ENCODE results near the gene MEDAG. TPM values are rescaled to one million over a fixed set of nuclear protein-coding genes. Genes with fewer than 3 reads are reported as not detected.

Gene MEDAG
- total and polyA plus RNA-seq, 2 experiments from 2014 or later: 0.06 TPM; not detected in 1

GRCh38 chr13:30927595-30927994, 21.5 kb downstream of the MEDAG start:
- TF ChIP-seq, protein P1, sequence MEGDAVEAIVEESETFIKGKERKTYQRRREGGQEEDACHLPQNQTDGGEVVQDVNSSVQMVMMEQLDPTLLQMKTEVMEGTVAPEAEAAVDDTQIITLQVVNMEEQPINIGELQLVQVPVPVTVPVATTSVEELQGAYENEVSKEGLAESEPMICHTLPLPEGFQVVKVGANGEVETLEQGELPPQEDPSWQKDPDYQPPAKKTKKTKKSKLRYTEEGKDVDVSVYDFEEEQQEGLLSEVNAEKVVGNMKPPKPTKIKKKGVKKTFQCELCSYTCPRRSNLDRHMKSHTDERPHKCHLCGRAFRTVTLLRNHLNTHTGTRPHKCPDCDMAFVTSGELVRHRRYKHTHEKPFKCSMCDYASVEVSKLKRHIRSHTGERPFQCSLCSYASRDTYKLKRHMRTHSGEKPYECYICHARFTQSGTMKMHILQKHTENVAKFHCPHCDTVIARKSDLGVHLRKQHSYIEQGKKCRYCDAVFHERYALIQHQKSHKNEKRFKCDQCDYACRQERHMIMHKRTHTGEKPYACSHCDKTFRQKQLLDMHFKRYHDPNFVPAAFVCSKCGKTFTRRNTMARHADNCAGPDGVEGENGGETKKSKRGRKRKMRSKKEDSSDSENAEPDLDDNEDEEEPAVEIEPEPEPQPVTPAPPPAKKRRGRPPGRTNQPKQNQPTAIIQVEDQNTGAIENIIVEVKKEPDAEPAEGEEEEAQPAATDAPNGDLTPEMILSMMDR (IDR thresholded peaks at IDR 0.05; ENCODE audit: low read depth, low read length): no peak

DNA sequence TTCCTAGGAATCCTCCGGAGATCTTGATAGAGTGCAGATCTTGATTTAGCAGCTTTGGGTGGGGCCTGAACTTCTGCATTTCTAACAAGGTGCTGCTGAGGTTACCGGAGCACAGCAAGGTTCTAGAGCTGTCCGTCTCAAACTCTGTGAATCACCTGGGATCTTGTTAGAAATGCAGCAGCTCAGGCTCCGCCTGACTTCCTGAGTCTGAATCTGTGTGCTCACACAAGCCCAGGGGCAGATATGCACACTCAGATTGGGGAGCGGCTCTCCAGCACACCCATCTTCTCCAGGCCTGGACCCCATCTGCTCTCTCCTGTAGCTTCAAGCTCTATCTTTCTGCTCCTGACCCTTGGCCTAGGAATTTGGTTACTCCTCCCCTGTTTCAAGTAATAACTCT, 22.9 kb downstream of the MEDAG start:
- Histone ChIP-seq H3K36me3 (no peaks in the 10 kb centered on the region), H3K27me3 (peaks cover 26% of the 10 kb centered on the region), H3K4me3 (no peak overlapping the region), H3K27ac (no peak overlapping the region), H3K9me3 (ENCODE audit: low read depth) (no peaks in the 10 kb centered on the region), H3K4me1 (ENCODE audit: low read depth) (no peaks in the 10 kb centered on the region)
- TF ChIP-seq, protein P1 (IDR thresholded peaks at IDR 0.05; ENCODE audit: low read depth, low read length): no peak
- DNase-seq (ENCODE audit: low read depth in 1 of 2, low spot score in 1 of 2): no peak

More at GRCh38 chr13:30927595-30927994, 21.5 kb downstream of the MEDAG start:
- H3K4me1 ChIP-seq (ENCODE audit: low read depth): no peaks in the 10 kb centered on the region
- no peak overlapping the region for H3K27ac ChIP-seq
- peaks cover 17% of the 10 kb centered on the region for H3K27me3 ChIP-seq
- DNase-seq (ENCODE audit: low read depth in 1 of 2, low spot score in 1 of 2): no peak
- H3K4me3 ChIP-seq: no peak overlapping the region
- H3K9me3 ChIP-seq (ENCODE audit: low read depth): no peaks in the 10 kb centered on the region
- no peaks in the 10 kb centered on the region for H3K36me3 ChIP-seq

- TF ChIP-seq, protein P1 (IDR thresholded peaks at IDR 0.05; ENCODE audit: low read depth, low read length): peak; percentile 40
- Histone ChIP-seq H3K4me1 (ENCODE audit: low read depth) (no peaks in the 10 kb centered on the region), H3K27ac (no peak within 1 kb of the TSS), H3K4me3 (no peak within 1 kb of the TSS), H3K27me3 (peaks cover 26% of the 10 kb centered on the region), H3K9me3 (ENCODE audit: low read depth) (no peaks in the 10 kb centered on the region), H3K36me3 (no peaks in the 10 kb centered on the region)
- peak; percentile 58 to 60 for DNase-seq (ENCODE audit: low read depth in 1 of 2, low spot score in 1 of 2)
Observed at GRCh38 chr13:30932481-30933353, 26.6 kb downstream of the MEDAG start, which contains the start of gene TEX26. Gene TEX26, plus strand, starts transcription at chr13:30932656. Its CDS starts 60 bp downstream, at chr13:30932716.

DNA sequence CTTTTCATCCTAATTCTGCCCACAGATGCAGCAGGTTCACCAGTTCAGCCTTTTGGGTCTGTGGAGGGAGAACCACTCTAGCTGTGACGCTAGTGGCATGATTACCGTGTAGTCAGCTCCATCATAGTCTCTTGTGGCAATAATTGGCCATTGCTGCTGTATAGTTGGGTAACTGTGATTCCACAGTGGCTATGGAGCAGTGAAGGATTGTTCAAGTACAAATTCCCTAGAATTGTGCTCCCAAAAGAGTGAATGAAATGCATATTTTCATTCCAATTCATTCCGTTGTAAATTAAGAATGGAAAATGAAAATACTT, 27.2 kb downstream of the MEDAG start:
- no peak overlapping the region for H3K4me3 ChIP-seq
- no peak overlapping the region for H3K27ac ChIP-seq

DNA sequence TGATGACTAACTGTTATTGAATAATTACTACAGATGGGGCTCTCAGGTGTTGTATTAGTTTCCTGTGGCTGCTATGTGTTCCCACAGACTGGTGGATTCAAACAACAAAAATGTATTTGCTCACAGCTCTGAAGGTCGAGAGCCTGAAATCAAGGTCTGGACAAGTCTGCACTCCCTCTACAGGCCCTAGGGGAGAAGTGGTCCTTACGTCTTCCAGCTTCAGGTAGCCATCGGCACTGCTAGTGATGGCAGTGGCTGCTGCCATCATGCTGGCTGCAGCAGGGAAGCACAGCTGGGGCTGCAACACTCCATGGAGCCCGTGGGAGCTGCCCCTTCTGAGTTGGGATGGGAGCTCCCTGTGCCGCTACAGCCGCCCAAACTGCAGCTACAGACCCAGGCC, 28.3 kb downstream of the MEDAG start:
- TF ChIP-seq, protein P1 (IDR thresholded peaks at IDR 0.05; ENCODE audit: low read depth, low read length): no peak
- Histone ChIP-seq H3K36me3 (no peaks in the 10 kb centered on the region), H3K4me3 (no peak overlapping the region), H3K27ac (no peak overlapping the region), H3K9me3 (ENCODE audit: low read depth) (no peaks in the 10 kb centered on the region), H3K27me3 (peaks cover 26% of the 10 kb centered on the region), H3K4me1 (ENCODE audit: low read depth) (no peaks in the 10 kb centered on the region)
- DNase-seq (ENCODE audit: low read depth in 1 of 2, low spot score in 1 of 2): peak in 1 of 2 donors; percentile 30

More for the DNA sequence above, 27.2 kb downstream of the MEDAG start:
- no peak for DNase-seq (ENCODE audit: low read depth in 1 of 2, low spot score in 1 of 2)
- H3K27me3 ChIP-seq: peaks cover 26% of the 10 kb centered on the region
- no peaks in the 10 kb centered on the region for H3K4me1 ChIP-seq (ENCODE audit: low read depth)
- no peaks in the 10 kb centered on the region for H3K36me3 ChIP-seq
- no peaks in the 10 kb centered on the region for H3K9me3 ChIP-seq (ENCODE audit: low read depth)
- TF ChIP-seq, protein P1 (IDR thresholded peaks at IDR 0.05; ENCODE audit: low read depth, low read length): no peak
